ENCODE results near the gene LDAH.

GRCh38 chr2:20744366-20745335 lies 78.2 kb downstream of the LDAH start:
- TF ChIP-seq EZH2 (IDR thresholded peaks at IDR 0.05; ENCODE audit: insufficient read depth, poor library complexity, severe bottlenecking) (no peak), EZH2phosphoT487 (IDR thresholded peaks at IDR 0.05; ENCODE audit: insufficient read depth, low read depth) (no peak)

Measured in GM23248 (cell line).